ENCODE results near the gene DNM3.

DNM3 gene

DNA sequence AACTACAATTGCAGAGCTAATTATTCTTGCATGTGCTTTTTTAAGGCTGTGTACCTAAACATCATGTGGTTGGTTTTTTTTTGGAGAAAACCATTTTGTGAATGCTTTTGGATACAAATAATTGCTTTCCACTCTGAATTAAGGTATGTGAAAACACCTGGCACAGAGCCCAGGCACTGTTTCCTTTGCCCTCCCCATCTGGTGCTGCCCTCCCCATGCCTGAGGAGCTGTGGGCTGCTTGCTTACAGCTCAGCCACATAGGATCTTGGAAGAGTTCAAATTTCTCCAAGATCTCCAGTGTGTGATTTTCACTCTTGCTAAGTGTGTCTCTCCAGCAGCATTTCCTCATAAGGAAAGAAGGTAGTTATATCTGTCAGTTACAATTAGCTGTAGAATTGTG is 27.8 kb downstream of the DNM3 start:
- DNase-seq (ENCODE audit: low read depth): no peak

DNA sequence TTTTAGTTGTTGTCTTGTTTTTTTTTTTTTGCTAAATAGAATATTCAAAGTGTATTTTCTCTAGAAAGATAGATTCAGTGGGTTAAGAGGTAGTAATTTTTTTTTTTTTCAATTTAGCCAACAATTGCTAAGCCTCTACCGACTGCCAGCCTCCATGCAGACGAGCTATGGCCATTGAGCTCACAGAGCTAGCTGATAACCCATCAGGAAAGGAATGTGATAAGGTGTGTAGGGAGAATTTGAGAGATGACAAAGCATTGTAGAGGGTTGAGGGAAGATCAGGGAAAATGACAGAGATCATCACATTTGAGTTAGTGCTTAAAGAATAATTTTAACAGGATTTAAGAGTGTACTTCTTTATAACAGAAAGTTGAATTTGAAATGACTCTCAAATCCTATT is 30.6 kb downstream of the DNM3 start:
- no peak for DNase-seq (ENCODE audit: low read depth)

- DNase-seq (ENCODE audit: low read depth): no peak
These were observed 31.1 kb downstream of the DNM3 start for GRCh38 chr1:171872430-171872829.

GRCh38 chr1:171873664-171874063 is 32.4 kb downstream of the DNM3 start:
- no peak for DNase-seq (ENCODE audit: low read depth)

DNA sequence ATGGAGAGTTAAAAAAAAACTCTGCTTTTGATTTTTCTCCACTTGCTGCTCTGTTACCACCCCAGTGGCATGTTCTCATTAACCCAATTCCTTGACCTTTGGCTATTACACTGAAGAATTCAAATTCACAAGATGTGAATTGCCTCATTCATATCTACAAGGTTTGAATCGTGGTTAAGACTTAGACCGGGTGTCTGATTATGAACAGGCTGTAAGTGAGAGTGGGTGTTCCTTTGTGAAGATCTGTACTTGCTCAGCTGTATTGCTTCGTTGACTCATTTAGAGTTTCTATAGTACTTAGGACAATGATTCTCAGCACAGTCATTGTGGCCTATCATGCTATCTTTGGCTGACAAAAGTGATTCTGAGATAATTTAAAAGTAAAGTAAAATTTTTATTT is 36.4 kb downstream of the DNM3 start:
- DNase-seq (ENCODE audit: low read depth): no peak

DNA sequence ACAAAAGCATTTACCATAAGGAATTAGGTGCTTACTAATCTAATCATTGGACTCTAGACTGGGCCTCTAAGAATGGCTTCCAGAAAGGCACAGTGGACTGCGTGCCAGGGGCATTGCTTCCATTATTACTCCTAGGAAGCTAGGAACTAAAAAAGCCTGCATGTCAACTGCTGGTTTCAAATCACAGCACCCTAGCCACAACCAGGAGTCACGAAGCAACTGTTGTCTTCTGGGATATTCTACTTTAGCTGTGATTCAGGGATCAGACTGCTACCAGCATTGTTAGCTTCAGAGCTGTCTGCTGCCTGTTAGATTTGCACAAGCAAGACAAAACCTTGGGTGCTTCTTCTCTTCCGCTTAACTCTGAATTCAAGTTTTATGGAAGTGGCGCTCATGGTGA is 38.3 kb downstream of the DNM3 start:
- no peak for DNase-seq (ENCODE audit: low read depth)

DNA sequence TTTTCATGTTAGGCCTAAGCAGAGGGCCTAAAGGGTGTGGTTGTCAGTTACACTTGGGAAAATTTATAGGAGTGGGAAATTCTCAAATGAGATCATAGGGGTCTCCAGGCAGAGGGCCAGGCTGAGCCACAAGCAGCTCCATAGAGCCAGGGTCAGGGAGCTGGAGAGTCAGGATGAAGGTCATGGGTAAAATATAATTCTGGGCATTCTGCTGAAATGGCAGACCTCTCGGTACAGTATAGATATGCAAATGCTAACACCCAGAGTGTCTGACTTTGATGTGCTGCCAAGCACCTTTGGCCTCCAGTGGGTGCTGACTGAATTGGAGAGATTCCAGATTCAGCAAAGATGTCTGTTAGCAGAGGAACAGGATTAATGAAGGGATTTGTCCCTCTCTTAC is 40.1 kb downstream of the DNM3 start:
- no peak for DNase-seq (ENCODE audit: low read depth)

DNA sequence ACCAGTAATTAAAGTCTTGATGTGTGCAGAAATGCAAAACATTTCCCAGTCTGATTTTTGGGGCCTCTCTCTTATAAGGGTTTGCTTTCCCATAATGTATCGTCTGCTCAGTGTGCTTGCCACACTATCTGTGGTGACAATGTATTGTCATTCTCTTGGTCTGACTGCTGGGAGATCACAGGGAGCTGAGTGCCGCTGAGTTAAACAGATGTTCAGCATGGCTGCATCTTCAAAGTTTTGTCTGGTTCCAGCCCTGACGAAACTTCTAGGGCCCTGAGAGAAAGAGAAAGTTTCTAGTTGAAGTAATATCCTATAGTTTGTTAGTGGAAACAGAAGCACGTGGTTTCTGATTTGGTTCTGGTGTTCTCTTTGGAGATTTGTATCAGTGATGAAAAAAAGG is 42.6 kb downstream of the DNM3 start:
- DNase-seq (ENCODE audit: low read depth): no peak

GRCh38 chr1:171884475-171884874 is 43.2 kb downstream of the DNM3 start:
- DNase-seq (ENCODE audit: low read depth): no peak

- no peak for DNase-seq (ENCODE audit: low read depth)
These were observed 48.8 kb downstream of the DNM3 start for GRCh38 chr1:171890131-171890530.

GRCh38 chr1:171896936-171897703 is 55.8 kb downstream of the DNM3 start:
- no peak for DNase-seq (ENCODE audit: low read depth)

- no peak for DNase-seq (ENCODE audit: low read depth)
These were observed 57.6 kb downstream of the DNM3 start for GRCh38 chr1:171898941-171899340.

- no peak for DNase-seq (ENCODE audit: low read depth)
These were observed 58.5 kb downstream of the DNM3 start for GRCh38 chr1:171899838-171900237.

- no peak for DNase-seq (ENCODE audit: low read depth)
These were observed 59.9 kb downstream of the DNM3 start for GRCh38 chr1:171901245-171901644.

DNA sequence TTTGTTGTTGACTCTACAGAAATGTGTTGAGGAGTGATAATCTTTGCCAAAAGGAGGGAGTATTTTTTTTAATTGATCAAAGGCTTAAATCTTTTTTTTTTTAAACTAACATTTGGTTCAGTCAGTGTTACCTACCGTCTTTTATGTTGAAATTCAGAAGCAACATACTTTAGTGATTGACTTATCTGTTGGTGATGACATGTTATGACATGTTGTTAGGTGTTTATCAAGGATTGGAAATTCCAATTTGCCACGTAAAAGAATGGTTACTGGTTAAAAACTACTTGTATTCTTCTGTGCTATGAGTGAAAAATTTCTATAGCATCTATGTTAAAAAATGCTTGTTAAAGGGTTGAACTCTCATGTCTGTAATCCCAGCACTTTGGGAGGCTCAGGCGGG is 61.2 kb downstream of the DNM3 start:
- DNase-seq (ENCODE audit: low read depth): no peak

DNA sequence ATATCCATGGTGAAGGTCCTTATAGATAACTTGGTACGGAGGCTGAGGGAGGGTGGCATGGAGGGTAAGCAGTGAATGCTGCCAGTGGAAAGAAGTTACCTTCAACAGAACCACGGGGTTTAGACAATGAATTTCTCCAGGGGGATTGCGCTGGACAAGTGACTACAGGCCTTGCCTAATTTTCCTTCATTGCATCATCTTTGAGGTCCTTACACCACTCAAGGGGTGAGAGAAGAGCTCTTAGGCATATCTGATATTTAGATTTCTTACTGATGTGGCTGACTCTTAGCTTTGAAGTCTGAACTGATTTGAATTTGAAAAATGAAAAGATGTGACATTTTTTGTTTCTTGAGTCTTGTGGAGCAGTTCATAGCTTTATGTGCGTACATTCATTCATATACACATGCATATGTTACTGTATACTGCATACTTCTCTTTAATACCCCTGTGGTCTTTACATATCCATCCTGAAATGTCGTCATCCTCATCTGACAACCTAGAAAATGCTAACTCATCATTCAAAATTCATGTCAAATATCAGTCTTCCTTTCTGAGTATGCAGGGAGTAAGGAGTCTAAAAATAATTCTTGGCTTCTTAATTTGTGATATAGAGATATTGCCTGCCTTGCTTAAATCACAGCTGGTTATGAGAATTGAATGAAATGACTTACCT is 63.6 kb downstream of the DNM3 start:
- no peak for DNase-seq (ENCODE audit: low read depth)

DNA sequence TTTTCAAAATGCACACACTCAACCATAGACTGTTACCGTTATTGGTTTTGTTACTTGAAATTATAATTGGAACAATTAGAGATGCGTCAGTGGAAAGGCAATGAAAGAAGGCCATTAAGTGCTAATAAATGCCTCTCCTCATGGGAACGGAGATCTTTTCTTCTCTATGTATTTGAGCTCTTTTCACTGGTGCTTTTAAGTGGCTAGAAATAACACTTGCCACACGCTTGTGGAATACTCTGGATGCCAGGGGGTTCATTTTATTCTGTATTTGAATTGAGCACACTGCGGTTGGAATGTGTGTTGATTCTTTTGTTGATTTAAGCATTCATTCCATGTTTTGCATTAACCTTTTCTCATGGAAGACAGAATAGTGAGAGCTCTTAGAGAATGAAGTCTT is 68.4 kb downstream of the DNM3 start:
- no peak for DNase-seq (ENCODE audit: low read depth)

GRCh38 chr1:171910786-171911185 is 69.5 kb downstream of the DNM3 start:
- no peak for DNase-seq (ENCODE audit: low read depth)

- DNase-seq (ENCODE audit: low read depth): no peak
These were observed 70.2 kb downstream of the DNM3 start for GRCh38 chr1:171911506-171911905.

DNA sequence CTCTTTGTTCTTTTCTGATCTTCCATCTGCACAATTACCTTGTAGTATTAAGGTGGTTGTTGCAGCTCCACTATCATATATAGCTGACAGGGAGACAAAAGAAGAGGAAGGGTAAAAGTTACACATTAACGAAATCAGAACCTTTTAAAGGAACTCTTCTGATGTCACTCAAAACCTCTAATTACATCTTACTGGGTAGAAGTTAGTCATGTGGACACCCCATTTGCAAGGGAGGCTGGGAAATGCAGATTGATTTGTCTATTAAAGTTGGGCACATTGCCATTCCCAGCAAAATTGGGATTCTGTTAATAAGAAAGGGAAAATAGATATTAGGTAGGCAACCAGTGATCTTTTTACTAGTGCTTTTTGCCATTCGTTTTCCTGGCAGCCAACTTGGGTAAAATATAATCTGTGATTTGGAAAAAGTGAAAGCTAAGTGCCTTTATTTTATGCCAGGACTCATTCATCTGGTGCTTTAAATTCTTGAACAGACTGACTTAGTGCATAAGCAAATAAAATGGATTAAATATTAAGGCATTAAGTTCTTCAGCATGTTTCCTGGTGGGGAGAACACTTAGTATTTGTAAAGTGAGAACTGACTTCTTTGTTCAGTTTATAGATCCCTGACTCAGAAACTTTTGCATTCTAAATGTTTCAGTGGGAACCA is 71.3 kb downstream of the DNM3 start:
- no peak for DNase-seq (ENCODE audit: low read depth)

GRCh38 chr1:171913385-171913784 is 72.1 kb downstream of the DNM3 start:
- no peak for DNase-seq (ENCODE audit: low read depth)

DNA sequence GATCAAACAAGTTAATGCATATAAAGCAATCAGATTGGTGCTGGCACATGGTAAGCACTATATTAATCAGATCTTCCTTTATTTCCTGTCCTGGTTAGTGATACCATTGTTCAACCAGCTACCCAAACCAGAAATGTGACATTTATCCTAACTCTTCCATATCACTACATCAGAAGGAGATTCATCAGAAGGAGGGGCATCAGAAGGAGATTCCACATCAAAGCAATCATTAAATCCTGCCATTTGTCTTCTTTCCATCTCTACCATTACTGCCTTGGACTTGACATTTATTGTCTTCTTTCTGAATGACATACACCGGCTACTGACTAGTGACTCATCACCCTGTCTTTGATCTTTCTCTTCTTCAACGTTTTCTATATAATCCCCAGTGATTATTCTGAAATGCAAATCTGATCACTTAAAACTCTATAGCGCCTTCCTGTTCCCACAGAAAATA is 75.0 kb downstream of the DNM3 start:
- DNase-seq (ENCODE audit: low read depth): no peak

DNA sequence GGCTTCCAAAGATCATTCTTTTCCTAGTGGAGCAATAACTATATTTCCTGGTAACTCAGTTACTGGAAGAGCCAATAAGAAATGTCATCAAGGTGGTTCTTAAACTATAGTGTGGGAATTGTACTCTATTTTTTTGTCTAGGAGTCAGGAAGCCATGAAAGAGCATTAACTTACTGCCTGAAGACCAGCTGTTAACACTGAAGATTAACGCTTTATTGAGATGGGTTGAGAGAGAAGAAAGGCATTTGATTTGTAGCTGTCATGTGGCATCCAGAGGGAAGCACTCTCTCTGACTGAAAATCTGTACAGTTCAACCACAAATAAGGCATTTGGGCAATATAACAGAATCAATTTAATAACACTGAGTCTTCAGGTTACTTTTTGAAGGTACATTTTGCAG is 76.0 kb downstream of the DNM3 start:
- no peak for DNase-seq (ENCODE audit: low read depth)

Data from stimulated activated CD8-positive, alpha-beta memory T cell treated with anti-CD3 and anti-CD28 coated beads, Interleukin-12 subunit alpha, Interleukin-12 subunit beta, amount 100 ng/mL, for 1 hour (primary cell).